GM12878 (cell line): ENCODE data around the gene CUTC.

Experiments used
- BMI1 ChIP-seq: fragments of 450-650 bp; IDR thresholded peaks from 2 replicates; pipeline ENCODE4 v1.6.1; 2016; ENCODE audit warnings: mild to moderate bottlenecking, moderate library complexity, borderline replicate concordance
- CHD1 ChIP-seq: IDR thresholded peaks from 2 replicates; pipeline ENCODE4 v1.6.1; 2012; ENCODE audit warnings: low read depth, low read length, improper control_type of control experiment
- CHD4 ChIP-seq: fragments of 200-600 bp; sonication (generic); IDR thresholded peaks from 2 replicates; pipeline ENCODE4 v1.6.1; 2016; ENCODE audit warnings: mild to moderate bottlenecking
- FOXM1 ChIP-seq: IDR thresholded peaks from 2 replicates; pipeline ENCODE4 v1.6.1; 2012; ENCODE audit warnings: low read depth, mild to moderate bottlenecking, inconsistent platforms, low read length, moderate library complexity
- POLR2A ChIP-seq: IDR thresholded peaks from 2 replicates; pipeline ENCODE4 v1.6.1; 2011; ENCODE audit warnings: low read depth, mild to moderate bottlenecking, low read length
- SUZ12 ChIP-seq: fragments of 200-600 bp; sonication (generic); IDR thresholded peaks from one replicate; pipeline ENCODE4 v1.6.1; 2018; ENCODE audit warnings: antibody characterized with exemption, mild to moderate bottlenecking; ENCODE audit not compliant: unreplicated experiment
- TF ChIP-seq, protein P1 (sequence below), 3 experiments: IDR thresholded peaks in 2 of 3; conservative IDR thresholded peaks in 1 of 3; 2 replicates each; pipeline ENCODE4 v1.5.1; 2011; ENCODE audit warnings: low read depth in 3 of 3, low read length in 3 of 3, mild to moderate bottlenecking in 3 of 3, control low read depth in 2 of 3, moderate library complexity in 2 of 3, inconsistent platforms in 1 of 3, mixed read lengths in 1 of 3; ENCODE audit not compliant: control insufficient read depth in 2 of 3, insufficient read depth in 1 of 3; ENCODE audit errors: extremely low read depth in 1 of 3
- TF ChIP-seq, protein P2 (sequence below): IDR thresholded peaks from 2 replicates; pipeline ENCODE4 v1.6.1; 2012; ENCODE audit warnings: improper control_type of control experiment, low read depth, low read length; ENCODE audit not compliant: insufficient replicate concordance

GRCh38 chr10:99770408-99771045 lies 38.5 kb downstream of the CUTC start:
- TF ChIP-seq CHD4 (no peak), FOXM1 (no peak), BMI1 (no peak), POLR2A (no peak), SUZ12 (no peak), CHD1 (no peak)
- TF ChIP-seq, protein P1, sequence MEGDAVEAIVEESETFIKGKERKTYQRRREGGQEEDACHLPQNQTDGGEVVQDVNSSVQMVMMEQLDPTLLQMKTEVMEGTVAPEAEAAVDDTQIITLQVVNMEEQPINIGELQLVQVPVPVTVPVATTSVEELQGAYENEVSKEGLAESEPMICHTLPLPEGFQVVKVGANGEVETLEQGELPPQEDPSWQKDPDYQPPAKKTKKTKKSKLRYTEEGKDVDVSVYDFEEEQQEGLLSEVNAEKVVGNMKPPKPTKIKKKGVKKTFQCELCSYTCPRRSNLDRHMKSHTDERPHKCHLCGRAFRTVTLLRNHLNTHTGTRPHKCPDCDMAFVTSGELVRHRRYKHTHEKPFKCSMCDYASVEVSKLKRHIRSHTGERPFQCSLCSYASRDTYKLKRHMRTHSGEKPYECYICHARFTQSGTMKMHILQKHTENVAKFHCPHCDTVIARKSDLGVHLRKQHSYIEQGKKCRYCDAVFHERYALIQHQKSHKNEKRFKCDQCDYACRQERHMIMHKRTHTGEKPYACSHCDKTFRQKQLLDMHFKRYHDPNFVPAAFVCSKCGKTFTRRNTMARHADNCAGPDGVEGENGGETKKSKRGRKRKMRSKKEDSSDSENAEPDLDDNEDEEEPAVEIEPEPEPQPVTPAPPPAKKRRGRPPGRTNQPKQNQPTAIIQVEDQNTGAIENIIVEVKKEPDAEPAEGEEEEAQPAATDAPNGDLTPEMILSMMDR (IDR thresholded peaks at IDR 0.05 in 2 of 3, conservative IDR thresholded peaks at IDR 0.05 in 1 of 3; ENCODE audit: control insufficient read depth in 2 of 3, extremely low read depth in 1 of 3, insufficient read depth in 1 of 3, low read depth in 3 of 3, low read length in 3 of 3), result no peak
- TF ChIP-seq, protein P2, sequence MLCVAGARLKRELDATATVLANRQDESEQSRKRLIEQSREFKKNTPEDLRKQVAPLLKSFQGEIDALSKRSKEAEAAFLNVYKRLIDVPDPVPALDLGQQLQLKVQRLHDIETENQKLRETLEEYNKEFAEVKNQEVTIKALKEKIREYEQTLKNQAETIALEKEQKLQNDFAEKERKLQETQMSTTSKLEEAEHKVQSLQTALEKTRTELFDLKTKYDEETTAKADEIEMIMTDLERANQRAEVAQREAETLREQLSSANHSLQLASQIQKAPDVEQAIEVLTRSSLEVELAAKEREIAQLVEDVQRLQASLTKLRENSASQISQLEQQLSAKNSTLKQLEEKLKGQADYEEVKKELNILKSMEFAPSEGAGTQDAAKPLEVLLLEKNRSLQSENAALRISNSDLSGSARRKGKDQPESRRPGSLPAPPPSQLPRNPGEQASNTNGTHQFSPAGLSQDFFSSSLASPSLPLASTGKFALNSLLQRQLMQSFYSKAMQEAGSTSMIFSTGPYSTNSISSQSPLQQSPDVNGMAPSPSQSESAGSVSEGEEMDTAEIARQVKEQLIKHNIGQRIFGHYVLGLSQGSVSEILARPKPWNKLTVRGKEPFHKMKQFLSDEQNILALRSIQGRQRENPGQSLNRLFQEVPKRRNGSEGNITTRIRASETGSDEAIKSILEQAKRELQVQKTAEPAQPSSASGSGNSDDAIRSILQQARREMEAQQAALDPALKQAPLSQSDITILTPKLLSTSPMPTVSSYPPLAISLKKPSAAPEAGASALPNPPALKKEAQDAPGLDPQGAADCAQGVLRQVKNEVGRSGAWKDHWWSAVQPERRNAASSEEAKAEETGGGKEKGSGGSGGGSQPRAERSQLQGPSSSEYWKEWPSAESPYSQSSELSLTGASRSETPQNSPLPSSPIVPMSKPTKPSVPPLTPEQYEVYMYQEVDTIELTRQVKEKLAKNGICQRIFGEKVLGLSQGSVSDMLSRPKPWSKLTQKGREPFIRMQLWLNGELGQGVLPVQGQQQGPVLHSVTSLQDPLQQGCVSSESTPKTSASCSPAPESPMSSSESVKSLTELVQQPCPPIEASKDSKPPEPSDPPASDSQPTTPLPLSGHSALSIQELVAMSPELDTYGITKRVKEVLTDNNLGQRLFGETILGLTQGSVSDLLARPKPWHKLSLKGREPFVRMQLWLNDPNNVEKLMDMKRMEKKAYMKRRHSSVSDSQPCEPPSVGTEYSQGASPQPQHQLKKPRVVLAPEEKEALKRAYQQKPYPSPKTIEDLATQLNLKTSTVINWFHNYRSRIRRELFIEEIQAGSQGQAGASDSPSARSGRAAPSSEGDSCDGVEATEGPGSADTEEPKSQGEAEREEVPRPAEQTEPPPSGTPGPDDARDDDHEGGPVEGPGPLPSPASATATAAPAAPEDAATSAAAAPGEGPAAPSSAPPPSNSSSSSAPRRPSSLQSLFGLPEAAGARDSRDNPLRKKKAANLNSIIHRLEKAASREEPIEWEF, result no peak
